ENCODE measurements around the gene TRPM3.

TRPM3 gene

GRCh38 chr9:70954126-70954525, 167.3 kb downstream of the TRPM3 start:
- H3K27ac ChIP-seq: no peak overlapping the region
- no peak for TF ChIP-seq CTCF (conservative IDR thresholded peaks at IDR 0.05)

- no peak for TF ChIP-seq ZFX (IDR thresholded peaks at IDR 0.05)
- no peak for TF ChIP-seq CTCF (conservative IDR thresholded peaks at IDR 0.05)
- no peak overlapping the region for H3K27ac ChIP-seq
Observed at GRCh38 chr9:70951749-70952727, 169.4 kb downstream of the TRPM3 start.

GRCh38 chr9:70950270-70950669, 171.2 kb downstream of the TRPM3 start:
- TF ChIP-seq CTCF (conservative IDR thresholded peaks at IDR 0.05) (no peak), ZFX (IDR thresholded peaks at IDR 0.05) (no peak)

GRCh38 chr9:70949239-70949638, 172.2 kb downstream of the TRPM3 start:
- H3K27ac ChIP-seq: no peak overlapping the region
- no peak for TF ChIP-seq ZFX (IDR thresholded peaks at IDR 0.05)
- TF ChIP-seq CTCF (conservative IDR thresholded peaks at IDR 0.05): no peak

More at GRCh38 chr9:70950270-70950669, 171.2 kb downstream of the TRPM3 start:
- no peak overlapping the region for H3K27ac ChIP-seq

GRCh38 chr9:70948744-70949143, 172.7 kb downstream of the TRPM3 start:
- TF ChIP-seq ZFX (IDR thresholded peaks at IDR 0.05) (no peak), CTCF (conservative IDR thresholded peaks at IDR 0.05) (no peak)
- H3K27ac ChIP-seq: no peak overlapping the region

GRCh38 chr9:70947511-70947910, 173.9 kb downstream of the TRPM3 start:
- no peak overlapping the region for H3K27ac ChIP-seq
- TF ChIP-seq ZFX (IDR thresholded peaks at IDR 0.05) (no peak), CTCF (conservative IDR thresholded peaks at IDR 0.05) (no peak)

- H3K27ac ChIP-seq: no peak overlapping the region
- TF ChIP-seq ZFX (IDR thresholded peaks at IDR 0.05): no peak
Observed at GRCh38 chr9:70947086-70947485, 174.3 kb downstream of the TRPM3 start.

Measured in C4-2B (cell line).